Measurements from ENCODE around the gene SRP19.
"Not testable (repeated sequence)": the region's sequence is repeated elsewhere in the genome, so short reads cannot be mapped to it uniquely, and the experiment has no call there.

Gene SRP19

GRCh38 chr5:112860929-112861637 lies at the start of gene SRP19:
SRP19 (plus strand) TSS chr5:112861287; CDS start chr5:112861377, 90 bp downstream.
- peak; percentile 88 for DNase-seq

GRCh38 chr5:112812549-112812948 lies 48.5 kb upstream of the SRP19 start:
- no peak for DNase-seq

- no peak for DNase-seq
Measured at GRCh38 chr5:112820246-112820645, 40.8 kb upstream of the SRP19 start.

- DNase-seq: no peak
Measured at GRCh38 chr5:112822456-112822855, 38.6 kb upstream of the SRP19 start.

GRCh38 chr5:112823181-112823580 lies 37.9 kb upstream of the SRP19 start:
- DNase-seq: no peak

- no peak for DNase-seq
Measured at GRCh38 chr5:112823656-112824055, 37.4 kb upstream of the SRP19 start.

GRCh38 chr5:112824197-112824596 lies 36.9 kb upstream of the SRP19 start:
- DNase-seq: no peak

- no peak for DNase-seq
Measured at GRCh38 chr5:112830378-112830777, 30.7 kb upstream of the SRP19 start.

- DNase-seq: no peak
Measured at GRCh38 chr5:112833971-112834370, 27.1 kb upstream of the SRP19 start.

- DNase-seq: no peak
Measured at GRCh38 chr5:112844489-112844888, 16.6 kb upstream of the SRP19 start.

GRCh38 chr5:112846556-112846955 lies 14.5 kb upstream of the SRP19 start:
- no peak for DNase-seq

GRCh38 chr5:112847306-112847705 lies 13.8 kb upstream of the SRP19 start:
- DNase-seq: no peak

GRCh38 chr5:112848116-112848811 lies 12.8 kb upstream of the SRP19 start:
- no peak for DNase-seq

GRCh38 chr5:112849912-112850311 lies 11.2 kb upstream of the SRP19 start:
- no peak for DNase-seq

- DNase-seq: no peak
Measured at GRCh38 chr5:112854651-112855050, 6.4 kb upstream of the SRP19 start.

GRCh38 chr5:112857866-112858265 lies 3.2 kb upstream of the SRP19 start:
- DNase-seq: no peak

- not testable (repeated sequence) for DNase-seq
Measured at GRCh38 chr5:112860571-112860928, 537 bp upstream of the SRP19 start.

- DNase-seq: no peak
Measured at GRCh38 chr5:112861638-112861985, 525 bp downstream of the SRP19 start.

- DNase-seq: no peak
Measured at GRCh38 chr5:112862085-112862484, 998 bp downstream of the SRP19 start.

- DNase-seq: no peak
Measured at GRCh38 chr5:112863549-112863948, 2.5 kb downstream of the SRP19 start.

GRCh38 chr5:112865128-112865527 lies 4.0 kb downstream of the SRP19 start:
- DNase-seq: no peak

GRCh38 chr5:112866739-112867138 lies 5.7 kb downstream of the SRP19 start:
- no peak for DNase-seq

GRCh38 chr5:112867411-112867810 lies 6.3 kb downstream of the SRP19 start:
- no peak for DNase-seq

GRCh38 chr5:112869948-112870347 lies 8.9 kb downstream of the SRP19 start:
- DNase-seq: no peak

- no peak for DNase-seq
Measured at GRCh38 chr5:112870966-112871365, 9.9 kb downstream of the SRP19 start.

Measured in activated T-cell treated with anti-CD3 and anti-CD28 coated beads, Interleukin-2, amount 50 U/mL, for 1 hour (primary cell).